ENCODE data around the gene ZNF547. TPM values are rescaled to one million over a fixed set of nuclear protein-coding genes. Genes with fewer than 3 reads are reported as not detected.

ZNF547 gene
- total RNA-seq, 1 donor from 2014 or later, result 0.78 TPM

Other genes starting within 250 kb of the ZNF547 start
- not detected for gene USP29, start 243.6 kb upstream of the ZNF547 start, total RNA-seq
- not detected for gene ZIM3, start 218.3 kb upstream of the ZNF547 start, total RNA-seq
- not detected for gene DUXA, start 196.1 kb upstream of the ZNF547 start, total RNA-seq
- gene ZNF264, start 172.1 kb upstream of the ZNF547 start, total RNA-seq, result 16.3 TPM
- 0.18 TPM for gene AURKC, start 132.5 kb upstream of the ZNF547 start, total RNA-seq
- 4.5 TPM for gene ZNF805, start 122.9 kb upstream of the ZNF547 start, total RNA-seq
- 22.1 TPM for gene ZNF460, start 83.1 kb upstream of the ZNF547 start, total RNA-seq
- gene ZNF543, start 43.1 kb upstream of the ZNF547 start, total RNA-seq, result 2.2 TPM
- 2.6 TPM for gene ZNF304, start 12.3 kb upstream of the ZNF547 start, total RNA-seq
- 1.2 TPM for gene TRAPPC2B, start within 50 bp of the ZNF547 start, total RNA-seq
- 6.4 TPM for gene ZNF548, start 26.3 kb downstream of the ZNF547 start, total RNA-seq
- gene ZNF17, start 47.6 kb downstream of the ZNF547 start, total RNA-seq, result 4.6 TPM
- 3.1 TPM for gene ZNF749, start 71.8 kb downstream of the ZNF547 start, total RNA-seq
- gene VN1R1, start 93.6 kb downstream of the ZNF547 start, total RNA-seq, result 0.43 TPM
- gene ZNF772, start 114.0 kb downstream of the ZNF547 start, total RNA-seq, result 3.6 TPM
- gene ZNF419, start 124.2 kb downstream of the ZNF547 start, total RNA-seq, result 3.5 TPM
- gene ZNF773, start 136.4 kb downstream of the ZNF547 start, total RNA-seq, result 2.3 TPM
- 1.0 TPM for gene ZNF549, start 163.8 kb downstream of the ZNF547 start, total RNA-seq
- gene ZNF550, start 196.3 kb downstream of the ZNF547 start, total RNA-seq, result 2.4 TPM
- 1.4 TPM for gene ZNF416, start 215.4 kb downstream of the ZNF547 start, total RNA-seq
- 0.18 TPM for gene ZIK1, start 220.6 kb downstream of the ZNF547 start, total RNA-seq
- 0.50 TPM for gene ZNF530, start 236.3 kb downstream of the ZNF547 start, total RNA-seq

All from left lobe of liver (tissue), 1 donor.